Neural progenitor cell (in vitro differentiated cells): ENCODE results near the gene R3HDM2. TPM values are rescaled to one million over a fixed set of nuclear protein-coding genes. Genes with fewer than 3 reads are reported as not detected.
A peak's percentile ranks its signal among the peaks of the same experiment; 100 is the strongest.

Source experiments
- DNase-seq: peaks from one replicate; pipeline ENCODE4 v3.0.0-alpha.2; 2016; ENCODE audit warnings: low spot score
- H2AFZ ChIP-seq: fragments of 200-600 bp; sonication (generic); replicated peaks from 2 replicates; pipeline ENCODE4 v1.6.1; 2016; ENCODE audit warnings: antibody characterized with exemption
- H3F3A ChIP-seq: fragments of 200-600 bp; sonication (generic); 2 replicates; pipeline ENCODE4 v1.6.1; 2016; ENCODE audit warnings: antibody characterized with exemption, low read depth
- H3K27ac ChIP-seq: fragments of 200-600 bp; sonication (generic); 2 replicates; pipeline ENCODE4 v1.5.1; 2016; ENCODE audit warnings: mild to moderate bottlenecking
- H3K27me3 ChIP-seq: fragments of 200-600 bp; sonication (generic); 2 replicates; pipeline ENCODE4 v1.6.1; 2016; ENCODE audit warnings: mild to moderate bottlenecking, moderate library complexity
- H3K36me3 ChIP-seq: fragments of 200-600 bp; sonication (generic); 2 replicates; pipeline ENCODE4 v1.5.1; 2016
- H3K4me1 ChIP-seq: fragments of 200-600 bp; sonication (generic); 2 replicates; pipeline ENCODE4 v1.6.1; 2016; ENCODE audit warnings: mixed run types
- H3K4me2 ChIP-seq: fragments of 200-600 bp; sonication (generic); 2 replicates; pipeline ENCODE4 v1.6.1; 2016
- H3K4me3 ChIP-seq: fragments of 200-600 bp; sonication (generic); 2 replicates; pipeline ENCODE4 v1.5.1; 2016
- H3K79me2 ChIP-seq: fragments of 200-600 bp; sonication (generic); 2 replicates; pipeline ENCODE4 v1.6.1; 2016; ENCODE audit warnings: low read depth
- H3K9ac ChIP-seq: fragments of 200-600 bp; sonication (generic); 2 replicates; pipeline ENCODE4 v1.6.1; 2016
- H3K9me3 ChIP-seq: fragments of 200-600 bp; sonication (generic); 2 replicates; pipeline ENCODE4 v1.5.1; 2016; ENCODE audit warnings: low read depth
- H4K20me1 ChIP-seq: fragments of 200-600 bp; sonication (generic); 2 replicates; pipeline ENCODE4 v1.6.1; 2016; ENCODE audit warnings: low read depth
- H3K27ac Mint-ChIP-seq: 3 replicates; pipeline ENCODE4 v1.8.0; 2021; ENCODE audit warnings: mixed read lengths
- H3K27me3 Mint-ChIP-seq: 2 replicates; pipeline ENCODE4 v1.8.0; 2022; ENCODE audit warnings: low read depth, mild to moderate bottlenecking, inconsistent platforms, moderate library complexity, mixed read lengths; ENCODE audit not compliant: insufficient read depth
- H3K36me3 Mint-ChIP-seq: 3 replicates; pipeline ENCODE4 v1.8.0; 2021; ENCODE audit warnings: mixed read lengths
- H3K4me1 Mint-ChIP-seq: 3 replicates; pipeline ENCODE4 v1.8.0; 2021; ENCODE audit warnings: mixed read lengths
- H3K4me3 Mint-ChIP-seq: 3 replicates; pipeline ENCODE4 v1.8.0; 2021; ENCODE audit warnings: mild to moderate bottlenecking, moderate library complexity, mixed read lengths
- H3K9me3 Mint-ChIP-seq: 3 replicates; pipeline ENCODE4 v1.8.0; 2020; ENCODE audit warnings: mixed read lengths
- EZH2 ChIP-seq: fragments of 200-600 bp; sonication (generic); IDR thresholded peaks from 2 replicates; pipeline ENCODE4 v1.6.1; 2017; ENCODE audit warnings: antibody characterized with exemption, mild to moderate bottlenecking, moderate library complexity
- EZH2phosphoT487 ChIP-seq: fragments of 200-600 bp; sonication (generic); IDR thresholded peaks from 2 replicates; pipeline ENCODE4 v1.6.1; 2017; ENCODE audit warnings: antibody characterized with exemption
- total RNA-seq: library from RNA; depleted of rRNA; stranded (reverse); fragments of >200 nt; gene quantifications from 2 replicates; pipeline ENCODE4 v1.2.3, GENCODE V29; 2015; ENCODE audit warnings: low replicate concordance
- TF ChIP-seq, protein P1 (sequence below): fragments of 200-600 bp; sonication (generic); IDR thresholded peaks from 2 replicates; pipeline ENCODE4 v1.5.1; 2017; ENCODE audit warnings: antibody characterized with exemption, mild to moderate bottlenecking

The R3HDM2 gene
- total RNA-seq, 1 donor from 2014 or later, result 40.0 TPM

DNA sequence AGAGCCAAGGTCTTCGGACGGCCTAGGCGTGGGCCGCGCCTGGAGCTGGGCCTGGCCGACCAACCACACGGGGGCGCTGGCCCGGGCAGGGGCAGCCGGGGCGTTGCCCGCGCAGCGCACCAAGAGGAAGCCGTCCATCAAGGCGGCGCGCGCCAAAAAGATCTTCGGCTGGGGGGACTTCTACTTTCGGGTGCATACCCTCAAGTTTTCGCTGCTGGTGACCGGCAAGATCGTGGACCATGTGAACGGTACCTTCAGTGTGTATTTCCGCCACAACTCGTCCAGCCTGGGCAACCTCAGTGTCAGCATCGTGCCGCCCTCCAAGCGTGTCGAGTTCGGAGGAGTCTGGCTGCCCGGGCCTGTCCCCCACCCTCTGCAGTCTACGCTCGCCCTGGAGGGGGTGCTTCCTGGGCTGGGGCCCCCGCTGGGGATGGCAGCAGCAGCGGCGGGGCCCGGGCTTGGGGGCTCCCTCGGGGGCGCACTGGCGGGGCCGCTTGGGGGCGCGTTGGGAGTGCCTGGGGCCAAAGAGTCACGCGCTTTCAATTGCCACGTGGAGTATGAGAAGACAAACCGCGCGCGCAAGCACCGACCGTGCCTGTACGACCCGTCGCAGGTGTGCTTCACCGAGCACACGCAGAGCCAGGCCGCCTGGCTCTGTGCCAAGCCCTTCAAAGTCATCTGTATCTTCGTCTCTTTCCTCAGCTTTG, 205.7 kb downstream of the R3HDM2 start:
- Histone ChIP-seq H4K20me1 (peaks cover 37% of the 10 kb centered on the region), H3K27me3 (peaks cover 92% of the 10 kb centered on the region), H3K27ac (no peak overlapping the region), H3K79me2 (peaks cover 3% of the 10 kb centered on the region), H3K9me3 (no peaks in the 10 kb centered on the region), H3K36me3 (no peaks in the 10 kb centered on the region), H3K4me2 (no peak overlapping the region), H3F3A (peaks cover 36% of the 10 kb centered on the region), H3K4me1 (peaks cover 41% of the 10 kb centered on the region), H3K4me3 (no peak overlapping the region), H3K9ac (no peak overlapping the region), H2AFZ (no peak overlapping the region)
- Mint-ChIP-seq H3K4me3 (peak overlapping the region; percentile 8), H3K27me3 (peaks cover 72% of the 10 kb centered on the region), H3K36me3 (no peaks in the 10 kb centered on the region), H3K9me3 (peaks cover 7% of the 10 kb centered on the region), H3K4me1 (peaks cover 49% of the 10 kb centered on the region), H3K27ac (no peak overlapping the region)
- peak; percentile 81 for DNase-seq
- TF ChIP-seq EZH2phosphoT487, result peak; percentile 77
- TF ChIP-seq, protein P1, sequence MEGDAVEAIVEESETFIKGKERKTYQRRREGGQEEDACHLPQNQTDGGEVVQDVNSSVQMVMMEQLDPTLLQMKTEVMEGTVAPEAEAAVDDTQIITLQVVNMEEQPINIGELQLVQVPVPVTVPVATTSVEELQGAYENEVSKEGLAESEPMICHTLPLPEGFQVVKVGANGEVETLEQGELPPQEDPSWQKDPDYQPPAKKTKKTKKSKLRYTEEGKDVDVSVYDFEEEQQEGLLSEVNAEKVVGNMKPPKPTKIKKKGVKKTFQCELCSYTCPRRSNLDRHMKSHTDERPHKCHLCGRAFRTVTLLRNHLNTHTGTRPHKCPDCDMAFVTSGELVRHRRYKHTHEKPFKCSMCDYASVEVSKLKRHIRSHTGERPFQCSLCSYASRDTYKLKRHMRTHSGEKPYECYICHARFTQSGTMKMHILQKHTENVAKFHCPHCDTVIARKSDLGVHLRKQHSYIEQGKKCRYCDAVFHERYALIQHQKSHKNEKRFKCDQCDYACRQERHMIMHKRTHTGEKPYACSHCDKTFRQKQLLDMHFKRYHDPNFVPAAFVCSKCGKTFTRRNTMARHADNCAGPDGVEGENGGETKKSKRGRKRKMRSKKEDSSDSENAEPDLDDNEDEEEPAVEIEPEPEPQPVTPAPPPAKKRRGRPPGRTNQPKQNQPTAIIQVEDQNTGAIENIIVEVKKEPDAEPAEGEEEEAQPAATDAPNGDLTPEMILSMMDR, result peak; percentile 86
- peak; percentile 93 for TF ChIP-seq EZH2

DNA sequence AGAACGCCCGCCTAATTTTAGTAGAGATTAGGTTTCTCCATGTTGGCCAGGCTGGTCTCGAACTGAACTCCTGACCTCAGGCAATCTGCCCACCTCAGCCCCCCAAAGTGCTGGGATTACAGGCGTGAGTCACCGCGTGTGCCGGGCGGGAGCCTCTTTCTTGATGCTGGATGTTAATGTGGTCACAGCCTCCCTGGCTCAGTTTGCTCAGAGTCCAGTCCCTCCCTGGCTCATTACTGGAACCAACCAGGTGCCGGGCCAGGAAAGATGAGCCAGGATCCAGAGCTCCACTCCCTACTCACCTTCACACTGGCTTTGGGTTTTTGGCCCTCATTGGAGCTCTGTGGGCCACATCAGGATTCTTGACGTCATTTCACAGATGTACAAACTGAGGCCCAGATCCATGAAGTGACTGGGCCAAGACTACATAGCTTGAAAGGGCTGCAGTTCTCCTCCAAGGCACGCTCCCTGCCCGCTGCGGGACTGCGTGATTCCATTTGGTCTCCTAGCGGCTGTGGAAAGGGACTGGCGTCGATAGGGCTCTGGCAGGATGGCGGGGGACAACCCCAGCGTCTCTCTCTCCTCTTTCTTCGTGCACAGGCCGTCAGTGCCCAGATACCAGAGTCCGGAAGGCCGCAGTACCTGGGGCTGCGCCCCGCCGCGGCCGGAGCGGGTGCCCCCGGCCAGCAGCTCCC, 206.4 kb downstream of the R3HDM2 start:
- Histone ChIP-seq H3K9me3 (no peaks in the 10 kb centered on the region), H3K27me3 (peaks cover 99% of the 10 kb centered on the region), H4K20me1 (peaks cover 44% of the 10 kb centered on the region), H3K9ac (no peak overlapping the region), H3K4me2 (no peak overlapping the region), H3K4me3 (no peak overlapping the region), H3K79me2 (no peaks in the 10 kb centered on the region), H3K36me3 (no peaks in the 10 kb centered on the region), H3F3A (peaks cover 43% of the 10 kb centered on the region), H3K27ac (no peak overlapping the region), H2AFZ (no peak overlapping the region), H3K4me1 (peaks cover 48% of the 10 kb centered on the region)
- peaks cover 77% of the 10 kb centered on the region for H3K27me3 Mint-ChIP-seq
- no peak overlapping the region for H3K4me3 Mint-ChIP-seq
- no peak overlapping the region for H3K27ac Mint-ChIP-seq
- DNase-seq, result no peak
- no peaks in the 10 kb centered on the region for H3K36me3 Mint-ChIP-seq
- TF ChIP-seq, protein P1, result no peak
- TF ChIP-seq EZH2phosphoT487 (no peak), EZH2 (no peak)
- peaks cover 7% of the 10 kb centered on the region for H3K9me3 Mint-ChIP-seq
- H3K4me1 Mint-ChIP-seq, result peaks cover 46% of the 10 kb centered on the region

DNA sequence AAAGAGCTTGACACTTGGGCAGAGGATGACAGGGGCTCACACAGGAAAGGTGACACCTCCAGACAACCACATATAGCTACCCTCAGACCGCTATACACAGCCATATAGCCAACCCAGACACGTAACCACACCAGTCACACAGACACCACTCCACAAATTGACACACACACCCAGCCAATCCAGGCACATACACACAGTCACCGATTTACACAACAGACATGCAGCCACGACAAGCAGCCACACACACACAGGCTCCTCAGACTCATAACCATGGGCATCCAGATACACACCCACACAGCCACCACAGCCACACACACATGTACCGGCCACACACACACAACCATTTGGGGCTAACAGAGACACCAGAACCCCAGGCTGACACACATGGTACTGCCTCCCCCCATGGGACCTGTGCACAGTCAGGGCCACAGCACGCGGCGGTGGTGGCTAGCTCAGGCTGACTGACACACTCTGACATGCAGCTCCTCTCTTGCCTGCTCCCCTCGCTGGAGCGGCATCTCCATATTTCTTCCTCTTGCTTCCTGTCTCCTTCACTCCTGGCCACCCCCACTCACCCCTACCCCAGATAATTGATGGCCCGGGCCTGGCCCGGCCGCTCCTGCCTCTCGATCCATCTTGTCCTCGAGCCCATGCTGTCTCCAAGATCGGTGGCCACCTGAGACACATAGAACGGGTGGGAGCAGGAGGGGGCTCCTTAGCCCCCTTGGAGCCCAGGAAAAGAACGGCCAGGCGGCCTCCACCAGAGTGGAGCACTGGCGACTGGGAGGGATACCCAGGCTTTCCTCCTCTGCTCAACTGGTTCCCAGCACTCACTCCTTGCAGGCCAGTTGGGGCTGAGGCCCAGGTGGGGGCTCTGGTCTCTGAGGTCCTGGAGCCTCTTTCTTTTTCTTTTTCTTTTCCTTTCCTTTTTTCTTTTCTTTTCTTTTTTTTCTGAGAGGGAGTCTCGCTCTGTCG, 207.4 kb downstream of the R3HDM2 start:
- Mint-ChIP-seq H3K4me1 (peaks cover 49% of the 10 kb centered on the region), H3K27ac (peak overlapping the region; percentile 8), H3K36me3 (peaks cover 2% of the 10 kb centered on the region), H3K27me3 (peaks cover 81% of the 10 kb centered on the region), H3K9me3 (peaks cover 7% of the 10 kb centered on the region), H3K4me3 (peak overlapping the region; percentile 39)
- H3K9ac ChIP-seq, result no peak overlapping the region
- H3K79me2 ChIP-seq, result no peaks in the 10 kb centered on the region
- TF ChIP-seq, protein P1, result no peak
- TF ChIP-seq EZH2phosphoT487, result no peak
- no peak overlapping the region for H3K4me2 ChIP-seq
- peaks cover 100% of the 10 kb centered on the region for H3K27me3 ChIP-seq
- no peak overlapping the region for H2AFZ ChIP-seq
- H3K36me3 ChIP-seq, result no peaks in the 10 kb centered on the region
- H3K4me3 ChIP-seq, result no peak overlapping the region
- peaks cover 56% of the 10 kb centered on the region for H3K4me1 ChIP-seq
- no peaks in the 10 kb centered on the region for H3K9me3 ChIP-seq
- DNase-seq, result no peak
- peaks cover 54% of the 10 kb centered on the region for H4K20me1 ChIP-seq
- H3F3A ChIP-seq, result peaks cover 52% of the 10 kb centered on the region
- H3K27ac ChIP-seq, result no peak overlapping the region
